ENCODE measurements around the gene PLPP4.

DNA sequence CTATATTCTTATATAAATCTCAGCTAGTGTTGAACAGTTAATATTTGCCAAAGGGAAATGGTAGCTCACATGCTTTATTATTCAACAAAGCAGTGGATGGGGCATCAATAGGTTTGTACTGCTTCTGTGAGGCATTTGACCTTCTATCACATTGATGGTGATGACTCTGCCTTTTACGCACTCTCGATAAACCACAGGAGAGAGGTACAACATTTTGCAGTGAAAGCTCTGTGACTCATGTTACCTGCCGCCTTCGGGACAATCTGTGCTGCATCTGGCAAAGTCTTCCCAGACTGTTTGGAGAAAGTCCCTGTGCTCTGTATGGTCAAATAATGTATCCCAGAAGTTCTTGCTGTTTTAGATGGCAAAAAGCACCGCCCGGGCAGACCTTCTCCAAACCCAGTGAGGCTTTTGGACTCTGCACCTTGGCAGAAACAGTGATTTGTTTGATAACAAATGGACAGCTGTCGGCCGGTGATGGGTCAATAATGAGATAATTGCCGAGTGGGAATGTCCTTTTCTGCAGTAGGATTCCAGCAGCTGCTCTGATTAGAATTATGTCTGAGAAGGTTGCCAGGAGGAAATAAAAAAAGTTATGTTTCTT is 61.0 kb downstream of the PLPP4 start:
- TF ChIP-seq, protein P1, sequence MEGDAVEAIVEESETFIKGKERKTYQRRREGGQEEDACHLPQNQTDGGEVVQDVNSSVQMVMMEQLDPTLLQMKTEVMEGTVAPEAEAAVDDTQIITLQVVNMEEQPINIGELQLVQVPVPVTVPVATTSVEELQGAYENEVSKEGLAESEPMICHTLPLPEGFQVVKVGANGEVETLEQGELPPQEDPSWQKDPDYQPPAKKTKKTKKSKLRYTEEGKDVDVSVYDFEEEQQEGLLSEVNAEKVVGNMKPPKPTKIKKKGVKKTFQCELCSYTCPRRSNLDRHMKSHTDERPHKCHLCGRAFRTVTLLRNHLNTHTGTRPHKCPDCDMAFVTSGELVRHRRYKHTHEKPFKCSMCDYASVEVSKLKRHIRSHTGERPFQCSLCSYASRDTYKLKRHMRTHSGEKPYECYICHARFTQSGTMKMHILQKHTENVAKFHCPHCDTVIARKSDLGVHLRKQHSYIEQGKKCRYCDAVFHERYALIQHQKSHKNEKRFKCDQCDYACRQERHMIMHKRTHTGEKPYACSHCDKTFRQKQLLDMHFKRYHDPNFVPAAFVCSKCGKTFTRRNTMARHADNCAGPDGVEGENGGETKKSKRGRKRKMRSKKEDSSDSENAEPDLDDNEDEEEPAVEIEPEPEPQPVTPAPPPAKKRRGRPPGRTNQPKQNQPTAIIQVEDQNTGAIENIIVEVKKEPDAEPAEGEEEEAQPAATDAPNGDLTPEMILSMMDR (IDR thresholded peaks at IDR 0.05 in 8 of 11, conservative IDR thresholded peaks at IDR 0.05 in 3 of 11), result no peak
- TF ChIP-seq POLR2A (IDR thresholded peaks at IDR 0.05), result no peak
